Natural killer cell (primary cell): Measurements from ENCODE around the gene FOXO1. TPM values are rescaled to one million over a fixed set of nuclear protein-coding genes. Genes with fewer than 3 reads are reported as not detected.

Experiments
- ATAC-seq, 3 donors: fragments of 150-1000 bp in 2 of 3; fragments of 200-7000 bp in 1 of 3; cut with Tn5 transposase; 1 replicate in 1 of 3; 2 replicates in 2 of 3; pipeline ENCODE4 v1.10.0; 2021; ENCODE audit warnings: mild to moderate bottlenecking in 2 of 3, moderate library complexity in 2 of 3
- DNase-seq, 2 donors: peaks; one replicate each; pipeline versions ENCODE4 v3.0.0 to v3.0.0-alpha.2; 2013 to 2021; ENCODE audit warnings: mixed read lengths in 1 of 2
- H3K27ac ChIP-seq: one replicate; pipeline ENCODE4 v1.5.1; 2013; ENCODE audit warnings: mild to moderate bottlenecking, low read length
- H3K27me3 ChIP-seq: one replicate; pipeline ENCODE4 v1.6.1; 2013; ENCODE audit warnings: low read length; ENCODE audit not compliant: control insufficient read depth, insufficient read depth
- H3K36me3 ChIP-seq: one replicate; pipeline ENCODE4 v1.6.1; 2013; ENCODE audit warnings: low read length; ENCODE audit not compliant: control insufficient read depth, insufficient read depth
- H3K4me1 ChIP-seq: one replicate; pipeline ENCODE4 v1.6.1; 2013; ENCODE audit warnings: low read length; ENCODE audit not compliant: control insufficient read depth, insufficient read depth
- H3K4me3 ChIP-seq: one replicate; pipeline ENCODE4 v1.5.1; 2013; ENCODE audit warnings: low read length
- H3K9me3 ChIP-seq: one replicate; pipeline ENCODE4 v1.6.1; 2013; ENCODE audit warnings: low read length; ENCODE audit not compliant: control insufficient read depth, insufficient read depth
- H3K27ac Mint-ChIP-seq, 2 donors: one replicate each; pipeline ENCODE4 v1.8.0; 2022; ENCODE audit warnings: mild to moderate bottlenecking in 2 of 2, mixed read lengths in 2 of 2, moderate library complexity in 1 of 2
- H3K27me3 Mint-ChIP-seq, 2 donors: one replicate each; pipeline ENCODE4 v1.8.0; 2022; ENCODE audit warnings: low read depth in 2 of 2, mixed read lengths in 2 of 2
- H3K36me3 Mint-ChIP-seq: one replicate; pipeline ENCODE4 v1.8.0; 2022; ENCODE audit warnings: mixed read lengths
- H3K4me1 Mint-ChIP-seq, 2 donors: one replicate each; pipeline ENCODE4 v1.8.0; 2022; ENCODE audit warnings: mixed read lengths in 2 of 2
- H3K4me3 Mint-ChIP-seq: one replicate; pipeline ENCODE4 v1.8.0; 2022; ENCODE audit warnings: mild to moderate bottlenecking, moderate library complexity, mixed read lengths
- H3K9me3 Mint-ChIP-seq, 2 donors: one replicate each; pipeline ENCODE4 v1.8.0; 2022; ENCODE audit warnings: mixed read lengths in 2 of 2
- WGBS: methylation state at CpG from one replicate; pipeline ENCODE4 v1.1.7; 2013; ENCODE audit warnings: missing lambda C conversion rate; ENCODE audit not compliant: insufficient coverage; 5-methylcytosine and 5-hydroxymethylcytosine counted together
- intact Hi-C: fragments of 100-400 bp; cut with micrococcal nuclease; formaldehyde crosslinking; loops from one replicate; pipeline ENCODE4 v1.14.2; 2022
- total RNA-seq, 4 donors: library from RNA; stranded (reverse); fragments of 120-200 nt in 1 of 4; gene quantifications; one replicate each; pipeline versions ENCODE4 v1.2.3 to v1.2.4, GENCODE V29; 2013 to 2022
- TF ChIP-seq, protein P1 (sequence below): fragments of 200-600 bp; IDR thresholded peaks from one replicate; pipeline ENCODE4 v1.8.0; 2022; ENCODE audit warnings: antibody characterized with exemption

Gene FOXO1
- total RNA-seq, 3 donors from 2014 or later (not counting 1 experiment from before 2014, with no cell fraction given) = 23.9 to 29.8 (median 27.6) TPM

DNA sequence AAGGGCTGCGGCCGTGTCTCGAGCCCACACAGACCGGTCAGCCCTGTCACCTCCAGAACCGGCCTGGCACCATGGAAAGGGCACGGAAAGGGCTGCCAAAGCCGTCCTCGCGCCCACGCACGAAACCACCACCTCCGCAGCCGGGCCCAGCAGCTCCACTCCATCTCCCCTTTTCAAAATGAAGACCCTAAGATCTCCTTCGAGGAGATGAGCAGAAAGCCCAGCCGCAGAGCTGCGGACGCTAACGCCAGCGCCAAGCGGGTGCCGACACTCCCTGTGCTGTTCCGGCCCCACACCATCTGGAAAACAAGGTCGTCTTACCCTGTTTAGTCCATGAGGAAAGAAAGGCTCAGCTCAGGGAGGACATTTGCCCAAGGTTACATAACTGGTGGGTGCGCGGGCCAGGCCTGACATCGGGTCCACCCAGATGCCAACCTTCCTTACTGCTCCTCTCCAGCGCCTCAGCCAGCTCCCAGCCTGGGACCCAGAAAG lies 131.1 kb downstream of the FOXO1 start:
- Histone ChIP-seq H3K27ac (no peak overlapping the region), H3K4me3 (no peak overlapping the region), H3K4me1 (no peaks in the 10 kb centered on the region), H3K9me3 (no peaks in the 10 kb centered on the region), H3K27me3 (no peaks in the 10 kb centered on the region), H3K36me3 (no peaks in the 10 kb centered on the region)
- DNase-seq (no peak), ATAC-seq (no peak)
- no peaks in the 10 kb centered on the region for H3K27me3 Mint-ChIP-seq
- intact Hi-C loops = no loop called here
- WGBS = 96% methylated on average over 27 of the region's 27 CpGs
- no peak overlapping the region for H3K4me3 Mint-ChIP-seq
- no peak overlapping the region for H3K27ac Mint-ChIP-seq
- no peaks in the 10 kb centered on the region for H3K9me3 Mint-ChIP-seq
- peaks cover 9 to 14% of the 10 kb centered on the region in 2 donors for H3K4me1 Mint-ChIP-seq
- no peaks in the 10 kb centered on the region for H3K36me3 Mint-ChIP-seq
- TF ChIP-seq, protein P1, sequence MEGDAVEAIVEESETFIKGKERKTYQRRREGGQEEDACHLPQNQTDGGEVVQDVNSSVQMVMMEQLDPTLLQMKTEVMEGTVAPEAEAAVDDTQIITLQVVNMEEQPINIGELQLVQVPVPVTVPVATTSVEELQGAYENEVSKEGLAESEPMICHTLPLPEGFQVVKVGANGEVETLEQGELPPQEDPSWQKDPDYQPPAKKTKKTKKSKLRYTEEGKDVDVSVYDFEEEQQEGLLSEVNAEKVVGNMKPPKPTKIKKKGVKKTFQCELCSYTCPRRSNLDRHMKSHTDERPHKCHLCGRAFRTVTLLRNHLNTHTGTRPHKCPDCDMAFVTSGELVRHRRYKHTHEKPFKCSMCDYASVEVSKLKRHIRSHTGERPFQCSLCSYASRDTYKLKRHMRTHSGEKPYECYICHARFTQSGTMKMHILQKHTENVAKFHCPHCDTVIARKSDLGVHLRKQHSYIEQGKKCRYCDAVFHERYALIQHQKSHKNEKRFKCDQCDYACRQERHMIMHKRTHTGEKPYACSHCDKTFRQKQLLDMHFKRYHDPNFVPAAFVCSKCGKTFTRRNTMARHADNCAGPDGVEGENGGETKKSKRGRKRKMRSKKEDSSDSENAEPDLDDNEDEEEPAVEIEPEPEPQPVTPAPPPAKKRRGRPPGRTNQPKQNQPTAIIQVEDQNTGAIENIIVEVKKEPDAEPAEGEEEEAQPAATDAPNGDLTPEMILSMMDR = no peak

DNA sequence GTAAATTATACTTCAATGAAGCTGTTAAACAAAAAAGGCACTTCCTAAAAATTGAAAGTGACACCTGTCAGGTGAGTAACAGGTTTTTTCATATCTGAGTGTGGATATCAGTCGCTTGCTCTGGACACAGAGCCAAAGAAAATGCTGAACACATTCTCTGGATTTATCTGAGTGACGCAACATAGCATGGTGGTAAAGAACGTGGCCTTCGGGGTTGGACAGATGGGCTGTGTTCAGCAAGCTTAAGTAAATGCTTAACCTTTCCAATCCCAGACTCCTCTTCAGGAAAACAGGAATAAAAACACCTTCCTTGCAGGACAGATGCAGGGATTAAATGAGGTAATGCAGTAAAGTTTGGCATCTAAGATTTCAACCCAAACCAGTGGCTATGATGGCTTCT lies 132.0 kb downstream of the FOXO1 start:
- H3K27me3 Mint-ChIP-seq = no peaks in the 10 kb centered on the region
- Histone ChIP-seq H3K27ac (no peak overlapping the region), H3K4me1 (no peaks in the 10 kb centered on the region), H3K36me3 (no peaks in the 10 kb centered on the region), H3K27me3 (no peaks in the 10 kb centered on the region), H3K9me3 (no peaks in the 10 kb centered on the region), H3K4me3 (no peak overlapping the region)
- intact Hi-C loops = no loop called here
- WGBS = 93% methylated on average over 4 of the region's 4 CpGs
- no peak for DNase-seq
- H3K4me3 Mint-ChIP-seq = no peak overlapping the region
- ATAC-seq = no peak
- TF ChIP-seq, protein P1 = no peak
- H3K9me3 Mint-ChIP-seq = no peaks in the 10 kb centered on the region
- no peaks in the 10 kb centered on the region for H3K36me3 Mint-ChIP-seq
- no peak overlapping the region for H3K27ac Mint-ChIP-seq
- peaks cover 5 to 9% of the 10 kb centered on the region in 2 donors for H3K4me1 Mint-ChIP-seq

DNA sequence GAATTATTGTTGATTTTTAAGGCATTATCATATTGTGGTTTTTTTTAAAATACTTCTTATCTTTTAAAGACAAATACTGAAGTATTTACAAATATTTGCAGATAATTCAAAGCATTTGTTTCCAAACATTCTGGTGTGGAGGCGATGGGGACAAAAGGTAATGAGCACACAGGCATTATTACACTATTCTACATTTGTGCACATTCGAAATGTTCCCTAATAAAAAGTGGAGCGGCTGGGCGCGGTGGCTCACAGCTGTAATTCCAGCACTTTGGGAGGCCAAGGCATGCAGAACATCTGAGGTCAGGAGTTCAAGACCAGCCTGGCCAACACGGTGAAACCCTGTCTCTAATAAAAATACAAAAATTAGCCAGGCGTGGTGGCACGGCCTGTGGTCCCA lies 133.4 kb downstream of the FOXO1 start:
- 96% methylated on average over 8 of the region's 8 CpGs for WGBS
- H3K9me3 ChIP-seq = no peaks in the 10 kb centered on the region
- H3K27ac ChIP-seq = no peak overlapping the region
- TF ChIP-seq, protein P1 = no peak
- Mint-ChIP-seq H3K36me3 (no peaks in the 10 kb centered on the region), H3K27ac (no peak overlapping the region), H3K4me3 (no peak overlapping the region), H3K4me1 (peaks cover 5 to 8% of the 10 kb centered on the region in 2 donors), H3K9me3 (no peaks in the 10 kb centered on the region), H3K27me3 (no peaks in the 10 kb centered on the region)
- H3K4me1 ChIP-seq = no peaks in the 10 kb centered on the region
- ATAC-seq (no peak), DNase-seq (no peak)
- H3K4me3 ChIP-seq = no peak overlapping the region
- intact Hi-C loops = no loop called here
- H3K36me3 ChIP-seq = no peaks in the 10 kb centered on the region
- H3K27me3 ChIP-seq = no peaks in the 10 kb centered on the region

DNA sequence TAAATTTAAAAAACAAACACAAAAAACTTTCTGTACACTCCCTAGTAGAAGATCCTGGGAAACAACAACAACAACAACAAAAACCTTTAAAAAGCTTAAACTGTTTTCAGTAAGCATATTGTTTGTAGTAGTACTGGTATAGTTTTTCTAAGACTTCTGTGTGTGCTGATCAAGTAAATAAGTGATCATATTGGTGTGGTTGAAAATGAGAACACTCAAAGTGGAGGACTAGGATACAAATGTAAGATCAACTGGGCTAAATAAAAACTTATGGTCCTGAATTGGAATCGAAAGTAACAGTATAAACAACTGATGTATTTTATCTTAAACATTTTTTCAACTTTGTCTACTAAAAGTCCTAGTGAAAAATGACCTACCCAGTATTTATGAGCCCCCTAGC lies 135.5 kb downstream of the FOXO1 start:
- Mint-ChIP-seq H3K9me3 (no peaks in the 10 kb centered on the region), H3K27ac (no peak overlapping the region), H3K27me3 (no peaks in the 10 kb centered on the region), H3K36me3 (no peaks in the 10 kb centered on the region), H3K4me1 (peaks cover 5 to 8% of the 10 kb centered on the region in 2 donors), H3K4me3 (no peak overlapping the region)
- intact Hi-C loops = no loop called here
- ATAC-seq (no peak), DNase-seq (no peak)
- 71% methylated on average over 1 of the region's 1 CpG for WGBS
- Histone ChIP-seq H3K9me3 (peaks cover 5% of the 10 kb centered on the region), H3K36me3 (no peaks in the 10 kb centered on the region), H3K27me3 (no peaks in the 10 kb centered on the region), H3K4me3 (no peak overlapping the region), H3K4me1 (no peaks in the 10 kb centered on the region), H3K27ac (no peak overlapping the region)
- TF ChIP-seq, protein P1 = no peak
